Measurements from ENCODE around the gene RBBP8NL. TPM values are rescaled to one million over a fixed set of nuclear protein-coding genes. Genes with fewer than 3 reads are reported as not detected.

Gene RBBP8NL
- total and polyA plus RNA-seq, 2 of the 8 experiments (the other 6 are each of a cell fraction or from before 2014, with no cell fraction given), result 0.43 to 0.48 TPM

DNA sequence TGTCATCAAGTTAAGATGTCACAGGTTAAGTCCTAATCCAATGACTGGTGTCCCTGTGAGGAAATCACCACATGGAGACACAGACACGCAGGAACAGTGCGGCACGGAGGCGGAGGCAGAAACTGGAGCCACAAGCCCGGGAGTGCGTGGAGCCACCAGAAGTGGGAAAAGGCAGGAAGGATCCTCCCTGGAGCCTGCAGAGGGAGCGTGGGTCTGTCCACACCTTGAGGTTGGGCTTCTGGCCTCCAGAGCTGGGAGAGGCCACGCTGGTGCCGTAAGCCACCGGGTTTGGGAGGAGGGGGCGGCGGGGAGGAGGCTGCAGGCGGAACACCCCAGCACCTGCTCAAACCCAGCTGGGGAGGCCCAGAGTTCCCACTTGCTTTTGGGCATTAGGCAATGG lies 24.0 kb downstream of the RBBP8NL start (continued):
- no peak for TF ChIP-seq TAF7 (optimal IDR thresholded peaks at IDR 0.05; ENCODE audit: borderline replicate concordance, low read depth, low read length)
- TF ChIP-seq, protein P1, sequence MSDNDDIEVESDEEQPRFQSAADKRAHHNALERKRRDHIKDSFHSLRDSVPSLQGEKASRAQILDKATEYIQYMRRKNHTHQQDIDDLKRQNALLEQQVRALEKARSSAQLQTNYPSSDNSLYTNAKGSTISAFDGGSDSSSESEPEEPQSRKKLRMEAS (IDR thresholded peaks at IDR 0.05), result no peak
- no peak for TF ChIP-seq SIN3A (conservative IDR thresholded peaks at IDR 0.05 in 1 of 2, IDR thresholded peaks at IDR 0.05 in 1 of 2; ENCODE audit: low read depth in 1 of 2, low read length in 2 of 2)
- TF ChIP-seq, protein P2, sequence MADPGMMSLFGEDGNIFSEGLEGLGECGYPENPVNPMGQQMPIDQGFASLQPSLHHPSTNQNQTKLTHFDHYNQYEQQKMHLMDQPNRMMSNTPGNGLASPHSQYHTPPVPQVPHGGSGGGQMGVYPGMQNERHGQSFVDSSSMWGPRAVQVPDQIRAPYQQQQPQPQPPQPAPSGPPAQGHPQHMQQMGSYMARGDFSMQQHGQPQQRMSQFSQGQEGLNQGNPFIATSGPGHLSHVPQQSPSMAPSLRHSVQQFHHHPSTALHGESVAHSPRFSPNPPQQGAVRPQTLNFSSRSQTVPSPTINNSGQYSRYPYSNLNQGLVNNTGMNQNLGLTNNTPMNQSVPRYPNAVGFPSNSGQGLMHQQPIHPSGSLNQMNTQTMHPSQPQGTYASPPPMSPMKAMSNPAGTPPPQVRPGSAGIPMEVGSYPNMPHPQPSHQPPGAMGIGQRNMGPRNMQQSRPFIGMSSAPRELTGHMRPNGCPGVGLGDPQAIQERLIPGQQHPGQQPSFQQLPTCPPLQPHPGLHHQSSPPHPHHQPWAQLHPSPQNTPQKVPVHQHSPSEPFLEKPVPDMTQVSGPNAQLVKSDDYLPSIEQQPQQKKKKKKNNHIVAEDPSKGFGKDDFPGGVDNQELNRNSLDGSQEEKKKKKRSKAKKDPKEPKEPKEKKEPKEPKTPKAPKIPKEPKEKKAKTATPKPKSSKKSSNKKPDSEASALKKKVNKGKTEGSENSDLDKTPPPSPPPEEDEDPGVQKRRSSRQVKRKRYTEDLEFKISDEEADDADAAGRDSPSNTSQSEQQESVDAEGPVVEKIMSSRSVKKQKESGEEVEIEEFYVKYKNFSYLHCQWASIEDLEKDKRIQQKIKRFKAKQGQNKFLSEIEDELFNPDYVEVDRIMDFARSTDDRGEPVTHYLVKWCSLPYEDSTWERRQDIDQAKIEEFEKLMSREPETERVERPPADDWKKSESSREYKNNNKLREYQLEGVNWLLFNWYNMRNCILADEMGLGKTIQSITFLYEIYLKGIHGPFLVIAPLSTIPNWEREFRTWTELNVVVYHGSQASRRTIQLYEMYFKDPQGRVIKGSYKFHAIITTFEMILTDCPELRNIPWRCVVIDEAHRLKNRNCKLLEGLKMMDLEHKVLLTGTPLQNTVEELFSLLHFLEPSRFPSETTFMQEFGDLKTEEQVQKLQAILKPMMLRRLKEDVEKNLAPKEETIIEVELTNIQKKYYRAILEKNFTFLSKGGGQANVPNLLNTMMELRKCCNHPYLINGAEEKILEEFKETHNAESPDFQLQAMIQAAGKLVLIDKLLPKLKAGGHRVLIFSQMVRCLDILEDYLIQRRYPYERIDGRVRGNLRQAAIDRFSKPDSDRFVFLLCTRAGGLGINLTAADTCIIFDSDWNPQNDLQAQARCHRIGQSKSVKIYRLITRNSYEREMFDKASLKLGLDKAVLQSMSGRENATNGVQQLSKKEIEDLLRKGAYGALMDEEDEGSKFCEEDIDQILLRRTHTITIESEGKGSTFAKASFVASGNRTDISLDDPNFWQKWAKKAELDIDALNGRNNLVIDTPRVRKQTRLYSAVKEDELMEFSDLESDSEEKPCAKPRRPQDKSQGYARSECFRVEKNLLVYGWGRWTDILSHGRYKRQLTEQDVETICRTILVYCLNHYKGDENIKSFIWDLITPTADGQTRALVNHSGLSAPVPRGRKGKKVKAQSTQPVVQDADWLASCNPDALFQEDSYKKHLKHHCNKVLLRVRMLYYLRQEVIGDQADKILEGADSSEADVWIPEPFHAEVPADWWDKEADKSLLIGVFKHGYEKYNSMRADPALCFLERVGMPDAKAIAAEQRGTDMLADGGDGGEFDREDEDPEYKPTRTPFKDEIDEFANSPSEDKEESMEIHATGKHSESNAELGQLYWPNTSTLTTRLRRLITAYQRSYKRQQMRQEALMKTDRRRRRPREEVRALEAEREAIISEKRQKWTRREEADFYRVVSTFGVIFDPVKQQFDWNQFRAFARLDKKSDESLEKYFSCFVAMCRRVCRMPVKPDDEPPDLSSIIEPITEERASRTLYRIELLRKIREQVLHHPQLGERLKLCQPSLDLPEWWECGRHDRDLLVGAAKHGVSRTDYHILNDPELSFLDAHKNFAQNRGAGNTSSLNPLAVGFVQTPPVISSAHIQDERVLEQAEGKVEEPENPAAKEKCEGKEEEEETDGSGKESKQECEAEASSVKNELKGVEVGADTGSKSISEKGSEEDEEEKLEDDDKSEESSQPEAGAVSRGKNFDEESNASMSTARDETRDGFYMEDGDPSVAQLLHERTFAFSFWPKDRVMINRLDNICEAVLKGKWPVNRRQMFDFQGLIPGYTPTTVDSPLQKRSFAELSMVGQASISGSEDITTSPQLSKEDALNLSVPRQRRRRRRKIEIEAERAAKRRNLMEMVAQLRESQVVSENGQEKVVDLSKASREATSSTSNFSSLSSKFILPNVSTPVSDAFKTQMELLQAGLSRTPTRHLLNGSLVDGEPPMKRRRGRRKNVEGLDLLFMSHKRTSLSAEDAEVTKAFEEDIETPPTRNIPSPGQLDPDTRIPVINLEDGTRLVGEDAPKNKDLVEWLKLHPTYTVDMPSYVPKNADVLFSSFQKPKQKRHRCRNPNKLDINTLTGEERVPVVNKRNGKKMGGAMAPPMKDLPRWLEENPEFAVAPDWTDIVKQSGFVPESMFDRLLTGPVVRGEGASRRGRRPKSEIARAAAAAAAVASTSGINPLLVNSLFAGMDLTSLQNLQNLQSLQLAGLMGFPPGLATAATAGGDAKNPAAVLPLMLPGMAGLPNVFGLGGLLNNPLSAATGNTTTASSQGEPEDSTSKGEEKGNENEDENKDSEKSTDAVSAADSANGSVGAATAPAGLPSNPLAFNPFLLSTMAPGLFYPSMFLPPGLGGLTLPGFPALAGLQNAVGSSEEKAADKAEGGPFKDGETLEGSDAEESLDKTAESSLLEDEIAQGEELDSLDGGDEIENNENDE (IDR thresholded peaks at IDR 0.05; ENCODE audit: insufficient replicate concordance, low read length), result no peak

All from H1 (cell line).